Measurements from ENCODE around the gene BCAS2.
"Not testable (repeated sequence)": the region's sequence is repeated elsewhere in the genome, so short reads cannot be mapped to it uniquely, and the experiment has no call there.

BCAS2 gene

DNA sequence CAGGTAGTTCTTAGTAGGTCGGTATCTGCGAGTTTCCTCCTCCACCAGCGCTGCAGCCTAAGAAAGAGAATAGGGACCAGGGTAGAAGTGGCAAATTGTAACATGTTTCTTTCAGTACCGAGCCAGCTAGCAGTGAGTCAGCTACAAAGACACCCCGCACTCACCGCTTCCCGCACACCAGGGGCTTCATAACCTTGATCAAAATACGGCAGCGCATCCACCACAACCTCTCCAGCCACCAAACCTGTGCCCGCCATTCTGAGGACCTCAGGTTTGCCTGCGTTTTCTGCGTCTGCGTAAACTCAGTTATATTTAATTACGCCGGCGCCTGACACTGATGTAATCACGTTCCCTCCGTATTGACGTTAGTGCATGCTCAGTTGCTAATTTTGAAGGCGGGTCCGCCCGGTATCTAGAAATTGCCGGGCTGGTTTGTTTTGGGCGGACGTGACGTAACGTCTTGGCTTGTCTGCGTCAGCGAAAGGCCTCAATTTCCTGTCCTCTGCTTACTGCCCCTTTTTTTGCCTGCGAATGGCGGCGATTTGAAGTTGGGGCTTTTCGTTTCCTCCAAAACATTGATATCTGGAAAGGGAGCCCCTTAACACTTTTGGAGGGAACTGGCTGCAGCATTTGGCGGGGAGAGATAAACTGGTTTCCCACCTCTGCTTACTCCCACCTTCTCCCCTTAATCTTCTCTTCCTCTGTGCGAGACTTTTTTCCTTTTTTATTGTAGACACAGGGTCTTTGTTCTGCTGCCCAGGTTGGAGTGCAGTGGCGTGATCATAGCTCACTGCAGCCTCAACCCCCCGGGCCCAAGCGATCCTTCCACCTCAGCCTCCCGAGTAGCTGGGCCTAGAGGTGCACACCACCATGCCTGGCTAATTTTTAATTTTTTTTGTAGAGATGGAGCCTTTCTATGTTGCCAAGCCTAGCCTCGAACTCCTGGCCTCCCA, at the start of gene BCAS2:
Gene BCAS2, minus strand, starts transcription at position 281 of the 953 bp plus-strand sequence. Its CDS starts 24 bp downstream, at position 257.
- DNase-seq = peak; percentile 95

GRCh38 chr1:114627107-114627506, 45.7 kb upstream of the BCAS2 start:
- no peak for DNase-seq

DNA sequence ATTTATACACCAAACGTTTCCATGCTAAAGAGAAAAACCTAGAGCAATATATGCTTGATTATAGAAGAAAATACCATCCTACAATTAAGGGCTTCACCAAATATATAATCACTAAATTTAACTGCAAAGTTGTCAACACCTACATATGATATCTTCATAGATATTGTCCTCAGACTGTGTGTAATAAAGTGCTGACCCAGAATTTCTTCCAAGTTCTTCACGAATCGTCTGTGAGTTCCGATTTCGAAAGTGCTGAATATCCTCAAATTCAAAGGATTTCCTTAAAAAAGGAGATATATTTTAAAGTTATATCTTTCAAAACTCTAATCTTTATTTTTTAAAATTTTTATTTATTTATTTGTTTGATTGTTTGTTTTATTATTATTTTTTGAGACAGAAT, 41.9 kb upstream of the BCAS2 start:
- no peak for DNase-seq

GRCh38 chr1:114620419-114620818, 39.0 kb upstream of the BCAS2 start:
- DNase-seq = no peak

DNA sequence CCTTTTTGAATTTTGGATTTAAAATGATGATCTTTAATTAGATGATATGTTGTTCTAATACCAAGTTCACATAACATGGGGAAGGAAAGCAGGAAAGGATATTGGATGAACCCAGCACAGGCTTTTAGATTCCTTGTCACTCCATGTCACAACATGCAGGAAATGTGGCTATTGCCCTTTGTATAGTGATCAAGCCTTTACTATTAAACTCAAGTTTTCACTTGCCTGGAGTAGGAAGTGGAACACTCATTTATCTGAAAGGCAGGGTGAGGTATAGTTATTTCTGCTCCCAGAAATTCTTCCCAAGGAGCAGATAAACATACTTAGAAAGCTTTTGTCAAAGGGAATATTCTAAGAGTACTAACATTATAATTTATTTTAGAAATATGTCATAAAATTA, 37.2 kb upstream of the BCAS2 start:
- no peak for DNase-seq

DNA sequence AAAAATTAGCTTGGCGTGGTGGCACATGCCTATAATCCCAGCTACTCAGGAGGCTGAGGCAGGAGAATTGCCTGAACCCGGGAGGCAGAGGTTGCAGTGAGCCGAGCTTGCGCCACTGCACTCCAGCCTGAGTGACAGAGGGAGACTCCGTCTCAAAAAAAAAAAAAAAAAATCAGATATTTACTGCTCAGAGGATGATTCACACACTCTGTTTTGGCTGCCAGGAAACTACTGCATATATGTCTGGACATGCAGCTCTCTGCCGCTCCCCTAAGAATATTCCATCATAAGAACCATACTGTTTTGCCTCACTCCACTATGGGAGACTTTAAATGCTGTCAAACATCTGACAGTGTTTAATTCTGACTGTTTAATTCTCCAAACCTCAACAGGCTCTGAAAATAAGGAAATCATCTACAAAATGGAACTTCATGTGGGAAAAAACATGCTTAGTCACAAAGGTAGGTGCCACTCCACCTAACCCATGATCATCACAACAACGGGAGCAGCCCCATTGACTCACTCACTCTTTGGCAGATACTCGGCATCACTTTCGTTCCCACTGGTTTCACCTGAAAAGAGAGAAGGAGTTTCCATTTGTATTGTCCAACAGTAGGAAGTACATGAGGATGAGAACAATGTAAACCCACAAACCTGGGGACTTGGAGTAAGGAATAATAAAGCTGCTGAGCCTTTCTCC, 29.3 kb upstream of the BCAS2 start:
- no peak for DNase-seq

DNA sequence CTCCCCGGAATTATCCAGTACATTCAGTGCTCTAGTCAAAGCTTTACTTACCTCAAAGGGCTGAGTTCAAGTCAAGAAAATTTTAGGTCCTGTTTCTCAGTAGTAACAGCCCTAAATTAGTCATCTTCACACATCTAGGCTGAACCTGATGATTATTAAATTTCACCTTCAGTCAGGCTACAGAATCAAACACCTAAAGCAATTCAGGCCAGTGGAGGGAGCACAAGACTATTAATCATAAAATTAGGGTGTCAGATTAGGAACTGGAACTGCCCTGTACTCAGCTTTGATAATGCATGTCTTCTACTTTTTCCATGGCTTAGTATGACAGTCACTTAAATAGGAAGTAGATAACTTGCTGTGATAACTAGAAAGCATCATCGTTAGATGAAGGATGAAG, 28.4 kb upstream of the BCAS2 start:
- DNase-seq = no peak

GRCh38 chr1:114609026-114609425, 27.6 kb upstream of the BCAS2 start:
- no peak for DNase-seq

- DNase-seq = no peak
These were observed 25.8 kb upstream of the BCAS2 start for GRCh38 chr1:114607223-114607622.

DNA sequence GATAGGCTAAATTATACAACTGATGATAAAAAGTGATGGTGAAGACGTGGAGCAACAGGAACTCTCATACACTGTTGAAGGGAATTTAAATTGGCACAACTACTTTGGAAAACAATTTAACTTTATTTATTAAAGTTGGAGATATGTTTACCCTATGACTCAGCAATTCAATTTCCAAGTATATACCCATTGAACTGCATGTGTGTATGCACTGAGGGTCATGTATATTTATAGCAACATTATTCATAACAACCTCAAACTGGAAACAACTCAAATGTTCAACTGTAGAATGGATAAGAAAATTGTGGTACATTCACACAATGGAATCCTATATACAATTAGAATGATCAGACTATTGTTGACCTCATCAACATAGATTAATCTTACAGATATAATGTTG, 16.5 kb upstream of the BCAS2 start:
- no peak for DNase-seq

DNA sequence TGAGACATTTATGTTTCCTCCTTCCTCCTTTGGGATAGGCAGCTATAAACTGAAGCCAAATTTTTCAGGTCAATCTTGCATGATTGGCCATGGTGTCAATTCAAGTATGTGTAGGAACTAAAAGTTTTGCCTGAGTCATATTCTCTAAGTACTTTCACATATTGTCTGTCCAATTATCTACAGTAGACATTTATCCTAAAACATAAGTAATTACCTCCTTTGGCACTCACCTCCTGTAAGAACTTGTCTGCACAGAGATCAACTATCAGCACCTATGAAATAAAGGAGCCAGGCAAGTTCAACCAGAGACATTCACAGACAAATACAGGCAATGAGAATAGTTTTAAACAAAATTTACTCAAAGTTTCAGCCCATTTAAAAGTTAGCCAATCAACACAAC, 14.2 kb upstream of the BCAS2 start:
- no peak for DNase-seq

- no peak for DNase-seq
These were observed 12.6 kb upstream of the BCAS2 start for GRCh38 chr1:114594046-114594445.

DNA sequence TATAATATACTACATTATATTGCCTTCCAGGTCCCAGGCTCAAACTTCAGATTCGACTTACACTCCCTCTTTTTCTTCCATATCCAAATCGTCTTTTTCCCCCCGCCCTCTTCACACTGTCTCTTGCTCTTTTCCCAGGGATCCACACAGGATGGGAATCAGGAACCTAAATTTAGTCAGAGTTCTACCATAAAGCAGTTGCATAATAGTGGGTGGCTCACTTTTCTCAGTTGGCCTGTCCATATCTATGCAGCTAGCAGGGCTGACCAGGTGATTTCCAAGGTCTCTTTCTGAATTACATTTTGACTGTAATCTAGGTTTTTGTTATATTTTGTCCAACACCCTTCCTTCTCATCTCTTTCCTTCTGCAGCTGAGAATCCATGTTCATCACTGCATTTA, 7.7 kb upstream of the BCAS2 start:
- no peak for DNase-seq

DNA sequence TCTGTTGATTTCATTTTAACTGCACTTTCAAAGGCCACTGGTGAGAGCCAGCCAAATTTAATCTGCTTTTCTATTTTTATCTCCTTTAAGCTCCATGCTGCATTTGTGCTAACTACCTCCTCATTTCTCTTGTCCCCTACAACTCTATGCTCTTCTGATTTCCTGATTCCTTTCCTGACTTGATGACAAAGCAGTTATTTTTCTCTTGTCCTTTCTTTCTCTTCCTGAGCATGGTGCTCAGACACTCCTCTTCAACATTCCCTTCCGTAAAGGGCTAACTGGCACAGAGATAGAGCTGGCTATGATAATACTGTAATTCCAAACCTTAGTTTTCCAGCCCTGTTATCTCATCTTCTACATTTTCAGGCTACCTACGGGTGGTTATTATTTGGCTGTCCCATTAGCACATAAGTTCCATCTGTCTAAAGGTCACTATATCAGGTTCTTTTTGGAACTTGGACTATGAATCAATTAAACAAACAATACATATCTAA, 6.8 kb upstream of the BCAS2 start:
- DNase-seq = no peak

- DNase-seq = no peak
These were observed 6.0 kb upstream of the BCAS2 start for GRCh38 chr1:114587203-114587991.

- no peak for DNase-seq
These were observed 5.2 kb upstream of the BCAS2 start for GRCh38 chr1:114586513-114587047.

- DNase-seq = no peak
These were observed 3.8 kb upstream of the BCAS2 start for GRCh38 chr1:114585231-114585630.

DNA sequence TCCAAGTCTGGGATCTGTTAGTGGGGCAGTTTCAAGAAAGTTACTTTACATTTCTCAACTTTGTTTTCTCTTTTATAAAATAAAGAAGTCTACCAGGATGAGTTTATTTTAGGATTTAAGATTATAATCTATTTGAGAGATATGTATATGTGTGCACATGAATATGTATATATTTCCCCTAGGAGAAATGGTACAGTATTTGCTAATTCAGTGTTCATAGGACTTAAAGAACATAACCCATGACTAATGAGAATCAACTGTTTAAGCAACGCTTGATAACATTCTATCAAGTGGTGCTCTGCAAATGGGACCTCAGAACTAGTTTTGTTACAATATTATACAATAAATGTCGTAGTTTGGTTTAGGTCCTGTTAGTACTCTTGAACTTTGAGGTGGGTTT, 7.0 kb downstream of the BCAS2 start:
- no peak for DNase-seq

GRCh38 chr1:114564141-114564540, 17.3 kb downstream of the BCAS2 start:
- no peak for DNase-seq

DNA sequence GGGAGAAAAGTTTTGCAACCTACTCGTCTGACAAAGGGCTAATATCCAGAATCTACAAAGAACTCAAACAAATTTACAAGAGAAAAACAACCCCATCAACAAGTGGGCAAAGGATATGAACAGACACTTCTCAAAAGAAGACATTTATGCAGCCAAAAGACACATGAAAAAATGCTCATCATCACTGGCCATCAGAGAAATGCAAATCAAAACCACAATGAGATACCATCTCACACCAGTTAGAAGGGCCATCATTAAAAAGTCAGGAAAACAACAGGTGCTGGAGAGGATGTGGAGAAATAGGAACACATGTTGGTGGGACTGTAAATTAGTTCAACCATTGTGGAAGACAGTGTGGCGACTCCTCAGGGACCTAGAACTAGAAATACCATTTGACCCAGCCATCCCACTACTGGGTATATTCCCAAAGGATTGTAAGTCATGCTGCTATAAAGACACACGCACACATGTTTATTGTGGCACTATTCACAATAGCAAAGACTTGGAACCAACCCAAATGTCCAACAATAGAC, 18.4 kb downstream of the BCAS2 start:
- DNase-seq = not testable (repeated sequence)

- DNase-seq = no peak
These were observed 20.1 kb downstream of the BCAS2 start for GRCh38 chr1:114561333-114561732.

DNA sequence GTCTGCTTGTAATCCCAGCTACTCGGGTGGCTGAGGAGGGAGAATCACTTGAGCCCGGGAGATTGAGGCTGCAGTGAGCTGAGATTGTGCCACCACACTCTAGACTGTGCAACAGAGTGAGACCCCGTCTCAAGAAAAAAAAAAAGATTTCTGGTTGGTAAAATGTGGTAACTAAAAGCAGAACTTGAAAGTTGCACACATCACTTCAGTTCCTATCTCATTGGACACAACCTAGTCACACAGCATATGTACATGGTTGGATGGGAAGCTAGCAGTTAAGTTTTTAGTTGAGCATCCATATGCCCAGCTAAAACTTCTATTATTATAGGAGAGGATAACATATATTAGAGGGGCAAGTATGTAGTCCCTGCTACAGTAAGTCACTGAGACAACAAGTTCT, 22.1 kb downstream of the BCAS2 start:
- no peak for DNase-seq

DNA sequence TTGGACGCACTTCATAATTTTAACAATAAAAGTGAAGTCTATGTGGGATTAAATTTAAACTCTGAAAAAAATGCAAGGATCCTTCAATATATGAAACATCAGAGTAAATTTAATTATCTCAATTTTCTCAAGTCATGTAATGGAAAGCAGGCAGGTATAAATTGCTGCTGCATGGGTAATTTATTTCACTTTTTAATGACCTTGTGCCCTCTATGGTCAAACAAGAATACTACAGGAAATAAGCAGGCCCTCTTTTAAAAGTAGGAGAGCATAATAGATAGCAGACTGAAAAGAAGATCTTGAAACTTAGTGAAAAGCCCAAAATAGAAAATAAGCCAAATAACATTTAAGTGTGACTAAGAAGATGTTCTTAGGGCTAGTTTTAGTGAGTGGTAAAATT, 22.9 kb downstream of the BCAS2 start:
- no peak for DNase-seq
